GM18498 (cell line): ENCODE data around the gene DAND5.

ENCODE experiments used
- ATAC-seq: cut with Tn5 transposase; IDR thresholded peaks from one replicate; pipeline ENCODE4 v1.9.1; 2021; ENCODE audit warnings: mild to moderate bottlenecking, moderate library complexity; ENCODE audit not compliant: unreplicated experiment

DAND5 gene

GRCh38 chr19:12991296-12991695 is 21.9 kb downstream of the DAND5 start:
- no peak for ATAC-seq

DNA sequence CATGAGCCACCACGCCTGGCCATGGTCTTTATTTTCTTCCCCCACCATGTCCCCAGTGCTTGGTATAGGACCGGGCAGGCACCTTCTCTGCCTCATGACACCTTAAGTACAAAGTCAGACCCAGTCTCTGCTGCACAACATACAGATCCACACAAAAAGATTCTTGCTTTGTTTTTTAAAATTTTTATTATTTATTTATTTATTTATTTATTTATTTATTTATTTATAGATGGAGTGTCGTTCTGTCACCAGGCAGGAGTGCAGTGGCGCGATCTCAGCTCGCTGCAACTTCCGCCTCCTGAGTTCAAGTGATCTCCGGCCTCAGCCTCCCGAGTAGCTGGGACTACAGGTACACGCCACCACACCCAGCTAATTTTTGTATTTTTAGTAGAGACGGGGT is 23.4 kb downstream of the DAND5 start:
- no peak for ATAC-seq

- no peak for ATAC-seq
Measured at GRCh38 chr19:12993562-12993961, 24.2 kb downstream of the DAND5 start.

- ATAC-seq: no peak
Measured at GRCh38 chr19:12994701-12995595, 25.6 kb downstream of the DAND5 start, which contains the start of gene NFIX. Gene NFIX, plus strand, starts transcription at chr19:12995475. Its CDS starts 363 bp downstream, at chr19:12995838.

GRCh38 chr19:12995596-12996405 is 26.4 kb downstream of the DAND5 start:
- ATAC-seq: no peak

DNA sequence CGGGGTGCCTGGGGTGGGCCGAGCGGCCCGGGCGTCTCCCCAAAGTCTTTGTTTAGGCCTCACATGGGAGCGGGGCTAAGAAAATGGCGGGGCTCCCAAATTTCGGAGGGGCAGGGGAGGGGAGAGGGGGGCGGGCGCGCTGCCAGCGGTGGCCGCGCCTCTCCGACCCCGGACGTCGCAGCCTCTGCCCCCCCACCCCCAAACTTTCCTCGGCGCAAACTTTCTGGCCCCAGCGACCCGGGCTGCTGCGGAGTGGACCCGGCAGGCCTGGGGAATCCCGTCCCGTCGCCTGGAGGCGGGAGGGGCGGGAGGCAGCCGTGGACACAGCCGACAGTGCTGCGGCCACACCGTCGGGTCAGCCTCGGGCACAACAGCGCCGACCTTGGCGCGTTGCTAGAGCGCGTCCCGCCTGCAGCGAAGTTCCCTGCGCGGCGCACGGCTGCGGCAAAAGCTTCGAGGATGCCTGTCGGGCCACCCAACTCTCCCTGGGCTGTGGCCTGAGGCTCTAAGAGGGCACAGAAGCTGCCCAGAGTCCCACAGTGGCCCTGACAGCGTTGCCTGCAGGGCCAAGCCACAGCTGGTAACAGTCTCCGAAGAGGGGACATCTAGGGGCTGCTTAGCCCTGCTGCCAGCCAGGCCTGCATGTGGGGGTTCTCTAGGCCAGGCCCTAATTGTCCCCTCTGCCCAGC is 27.2 kb downstream of the DAND5 start:
- no peak for ATAC-seq

DNA sequence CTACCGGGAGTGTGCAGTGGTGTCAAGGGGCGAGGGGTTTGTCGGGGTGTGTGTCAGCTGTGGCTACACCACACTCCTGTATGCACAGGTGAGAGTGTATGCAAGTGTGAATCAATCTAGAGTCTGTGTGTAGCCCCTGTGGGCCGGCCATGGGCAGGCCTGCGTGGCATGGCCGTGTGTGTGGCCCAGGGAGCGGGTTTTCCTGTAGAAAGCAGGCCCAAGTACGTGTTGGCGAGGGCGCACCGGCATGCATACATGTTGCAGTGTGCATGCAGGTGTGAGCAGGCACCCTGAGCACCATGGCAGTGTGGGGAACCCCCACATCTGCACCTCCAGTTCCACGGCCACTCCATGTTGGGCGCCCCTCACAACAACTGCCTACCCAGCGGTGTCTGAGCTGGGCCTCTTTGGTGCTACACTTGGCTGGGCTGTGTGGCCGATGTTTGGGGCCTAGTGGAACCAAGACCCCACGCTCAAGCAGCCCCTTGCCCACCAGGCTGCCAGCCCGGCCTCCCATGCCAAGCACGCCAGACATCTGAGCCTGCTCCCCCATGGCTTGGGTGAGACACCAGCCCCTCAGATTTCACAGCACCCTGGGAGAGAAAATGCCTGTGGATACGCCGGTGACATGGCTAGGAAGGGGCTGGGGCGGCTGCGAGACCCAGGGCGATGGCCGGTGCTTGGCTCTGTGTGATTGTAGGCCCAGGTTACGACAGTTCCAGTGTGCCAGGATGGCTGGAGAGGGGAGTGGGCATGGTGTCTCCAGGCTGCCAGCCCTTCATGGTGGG is 28.0 kb downstream of the DAND5 start:
- no peak for ATAC-seq

GRCh38 chr19:12997967-12998940 is 28.9 kb downstream of the DAND5 start:
- ATAC-seq: no peak

GRCh38 chr19:13001166-13001501 is 31.8 kb downstream of the DAND5 start:
- no peak for ATAC-seq

DNA sequence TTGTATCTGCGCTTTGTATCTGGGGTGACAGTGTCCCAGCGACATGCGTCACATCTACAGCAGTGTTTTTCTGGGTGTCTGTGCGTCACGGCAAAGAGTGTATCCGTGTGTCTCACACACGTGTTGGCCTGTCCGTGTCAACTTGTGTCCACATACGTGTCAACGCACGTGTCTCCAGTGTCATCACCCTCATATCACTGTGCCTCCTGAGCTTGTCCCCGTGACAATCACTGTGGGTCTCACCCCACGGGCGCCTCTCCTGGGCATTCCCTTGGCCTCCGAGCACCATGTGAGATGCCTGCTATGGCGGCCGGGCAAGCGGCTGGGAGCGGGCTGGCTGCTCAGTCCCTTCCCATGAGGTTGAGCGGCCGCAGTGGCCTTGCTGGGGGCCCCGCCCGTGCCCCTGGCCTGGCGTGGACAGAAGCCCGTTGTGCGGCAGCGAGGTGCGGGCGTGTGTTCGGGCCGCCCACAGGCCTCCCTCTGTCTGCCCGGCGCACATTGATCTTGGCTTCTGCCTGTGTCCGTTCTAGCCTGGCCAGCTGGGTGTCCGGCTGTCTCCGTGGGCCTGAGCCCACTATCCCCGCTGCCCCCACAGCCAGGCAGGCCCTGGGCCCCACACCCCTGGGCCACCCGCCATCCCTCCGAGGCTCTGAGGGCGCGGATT is 32.3 kb downstream of the DAND5 start:
- ATAC-seq: no peak

GRCh38 chr19:13002166-13002898 is 33.0 kb downstream of the DAND5 start:
- ATAC-seq: no peak

DNA sequence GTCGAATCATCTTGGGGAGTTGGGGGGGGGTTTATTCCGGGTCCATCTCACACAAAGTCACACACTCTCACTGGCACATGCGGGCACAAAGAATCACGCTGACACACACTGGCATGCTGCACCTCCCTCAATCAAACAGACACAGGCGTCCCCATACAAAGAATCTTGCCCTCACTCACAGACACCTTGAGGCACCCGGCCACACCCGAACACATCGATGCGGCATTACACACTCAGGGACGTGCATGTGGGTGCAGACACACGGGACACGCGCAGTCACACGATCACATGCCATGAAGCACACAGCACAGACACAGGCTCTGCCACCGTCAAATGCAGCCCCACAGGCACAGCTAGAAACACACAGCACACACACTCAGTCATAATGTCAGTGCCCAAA is 33.7 kb downstream of the DAND5 start:
- ATAC-seq: no peak

GRCh38 chr19:13004273-13004672 is 34.9 kb downstream of the DAND5 start:
- no peak for ATAC-seq

DNA sequence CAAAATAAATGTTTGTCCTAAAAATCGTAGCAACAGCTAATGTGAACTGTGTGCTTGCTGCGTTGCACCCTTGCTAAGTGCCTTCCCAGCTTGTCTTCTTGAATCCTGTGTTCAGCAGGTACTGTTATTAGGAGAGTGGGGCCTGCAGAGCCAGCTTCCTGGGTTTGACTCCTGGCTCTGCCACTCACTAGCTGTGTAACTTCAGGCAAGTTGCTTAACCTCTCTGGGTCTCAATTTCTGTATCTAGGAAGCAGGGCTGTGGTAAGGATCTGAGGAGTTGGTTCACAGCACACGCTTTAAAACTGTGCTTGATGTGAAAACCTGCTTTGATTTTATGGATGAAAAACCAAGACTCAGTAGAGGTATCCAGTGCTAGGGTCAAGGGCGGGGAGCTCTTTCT is 35.9 kb downstream of the DAND5 start:
- ATAC-seq: no peak

- no peak for ATAC-seq
Measured at GRCh38 chr19:13005861-13006370, 36.5 kb downstream of the DAND5 start.

- no peak for ATAC-seq
Measured at GRCh38 chr19:13006431-13007281, 37.3 kb downstream of the DAND5 start.
